ENCODE data around the gene MAGIX.

The MAGIX gene

DNA sequence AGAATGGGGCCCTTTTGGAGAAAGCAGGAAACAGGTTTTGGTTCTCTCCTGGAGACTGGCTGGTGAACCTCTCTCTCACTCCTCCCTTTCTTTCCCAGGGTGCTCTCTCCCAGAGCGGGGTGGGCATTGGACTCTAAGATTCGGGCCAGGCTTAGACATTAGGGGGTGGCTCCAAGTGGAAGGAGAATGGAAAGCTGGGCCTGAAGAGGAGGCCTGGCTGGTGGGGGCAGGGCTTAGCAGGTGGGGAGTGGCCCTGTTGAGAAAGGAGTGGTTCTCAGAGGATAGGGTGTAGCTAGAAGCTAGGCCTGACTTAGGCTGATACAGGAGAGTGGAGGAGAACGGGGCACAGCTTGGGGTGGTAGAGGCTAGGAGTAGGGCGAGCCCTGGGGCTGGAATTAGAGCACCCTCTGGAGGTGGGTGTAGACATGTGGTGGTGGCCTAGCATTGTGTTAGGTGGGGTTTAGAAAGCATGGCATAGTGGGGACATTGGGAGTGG lies 14.8 kb downstream of the MAGIX start:
- Histone ChIP-seq H3K4me3 (replicated peaks; ENCODE audit: low read depth, low read length) (no peak overlapping the region), H3K36me3 (ENCODE audit: control insufficient read depth, insufficient read depth, low read length) (peaks cover 3% of the 10 kb centered on the region), H3K27me3 (replicated peaks; ENCODE audit: control insufficient read depth, insufficient read depth, low read length) (no peaks in the 10 kb centered on the region)
- peak; percentile 16 for TF ChIP-seq CTCF (IDR thresholded peaks at IDR 0.05; ENCODE audit: insufficient read depth, low read length, poor library complexity, severe bottlenecking)
- DNase-seq (ENCODE audit: extremely low read depth, insufficient read length), result no peak

DNA sequence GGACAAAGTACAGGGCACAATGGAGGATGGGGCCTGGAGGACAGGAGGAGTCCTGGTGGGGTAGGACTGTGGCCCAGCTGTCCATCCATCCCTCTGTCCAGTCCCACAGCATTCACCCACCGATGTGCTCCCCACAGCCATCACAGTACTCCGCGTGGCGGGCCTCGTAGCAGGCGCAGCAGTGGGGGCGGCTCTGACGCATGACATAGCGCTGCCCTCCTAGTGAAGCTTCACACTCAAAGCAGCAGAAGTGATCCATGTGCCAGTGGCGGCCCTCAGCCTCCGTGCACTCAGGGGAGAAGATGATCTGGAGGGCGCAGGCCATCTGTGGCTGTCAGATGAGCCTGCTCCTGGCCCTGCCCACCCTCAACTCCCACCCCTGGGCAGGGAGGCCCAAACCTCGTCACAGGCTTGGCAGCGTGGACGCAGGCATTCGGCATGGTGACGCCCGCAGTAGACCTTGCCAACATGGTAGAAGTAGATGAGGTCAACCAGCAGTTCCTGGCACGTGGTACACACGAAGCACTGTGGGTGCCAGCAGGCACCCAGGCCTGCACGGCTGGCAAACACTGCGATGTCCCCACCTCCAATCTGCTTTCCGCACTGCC lies 15.4 kb downstream of the MAGIX start:
- Histone ChIP-seq H3K36me3 (ENCODE audit: control insufficient read depth, insufficient read depth, low read length) (peaks cover 3% of the 10 kb centered on the region), H3K27me3 (replicated peaks; ENCODE audit: control insufficient read depth, insufficient read depth, low read length) (no peaks in the 10 kb centered on the region), H3K4me3 (replicated peaks; ENCODE audit: low read depth, low read length) (no peak overlapping the region)
- TF ChIP-seq CTCF (IDR thresholded peaks at IDR 0.05; ENCODE audit: insufficient read depth, low read length, poor library complexity, severe bottlenecking), result no peak
- DNase-seq (ENCODE audit: extremely low read depth, insufficient read length), result no peak

- no peaks in the 10 kb centered on the region for H3K27me3 ChIP-seq (replicated peaks; ENCODE audit: control insufficient read depth, insufficient read depth, low read length)
- peaks cover 3% of the 10 kb centered on the region for H3K36me3 ChIP-seq (ENCODE audit: control insufficient read depth, insufficient read depth, low read length)
- no peak for DNase-seq (ENCODE audit: extremely low read depth, insufficient read length)
- H3K4me3 ChIP-seq (replicated peaks; ENCODE audit: low read depth, low read length), result no peak overlapping the region
- TF ChIP-seq CTCF (IDR thresholded peaks at IDR 0.05; ENCODE audit: insufficient read depth, low read length, poor library complexity, severe bottlenecking), result no peak
Observed at GRCh38 chrX:49178537-49178936, 16.0 kb downstream of the MAGIX start.

DNA sequence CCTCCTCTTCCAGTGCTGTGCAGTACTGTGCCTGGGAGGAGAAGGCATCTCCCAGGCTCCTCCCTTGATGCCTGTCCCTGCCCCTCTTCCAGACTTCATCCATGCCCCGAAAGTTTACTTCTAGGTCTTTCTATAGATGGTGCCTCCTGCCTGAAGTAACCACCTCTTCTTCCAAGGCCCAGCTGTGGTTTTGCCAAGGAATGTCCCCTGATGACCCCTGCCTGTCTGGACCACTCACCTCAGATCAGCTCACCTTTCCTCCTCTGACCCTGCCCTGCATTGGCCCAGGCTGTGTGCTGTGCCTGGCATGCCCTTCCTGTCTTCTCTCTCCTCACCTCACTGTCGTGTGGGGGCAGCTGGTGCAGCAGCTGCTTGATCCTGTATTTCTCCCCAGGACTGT lies 16.8 kb downstream of the MAGIX start:
- Histone ChIP-seq H3K27me3 (replicated peaks; ENCODE audit: control insufficient read depth, insufficient read depth, low read length) (no peaks in the 10 kb centered on the region), H3K4me3 (replicated peaks; ENCODE audit: low read depth, low read length) (no peak overlapping the region), H3K36me3 (ENCODE audit: control insufficient read depth, insufficient read depth, low read length) (peaks cover 3% of the 10 kb centered on the region)
- DNase-seq (ENCODE audit: extremely low read depth, insufficient read length), result no peak
- no peak for TF ChIP-seq CTCF (IDR thresholded peaks at IDR 0.05; ENCODE audit: insufficient read depth, low read length, poor library complexity, severe bottlenecking)

GRCh38 chrX:49183701-49184281 lies 21.2 kb downstream of the MAGIX start:
- TF ChIP-seq CTCF (IDR thresholded peaks at IDR 0.05; ENCODE audit: insufficient read depth, low read length, poor library complexity, severe bottlenecking), result no peak
- H3K27me3 ChIP-seq (replicated peaks; ENCODE audit: control insufficient read depth, insufficient read depth, low read length), result no peaks in the 10 kb centered on the region
- H3K4me3 ChIP-seq (replicated peaks; ENCODE audit: low read depth, low read length), result no peak overlapping the region
- no peak for DNase-seq (ENCODE audit: extremely low read depth, insufficient read length)
- no peaks in the 10 kb centered on the region; the same call in 1 of the 2 replicates for H3K36me3 ChIP-seq (ENCODE audit: control insufficient read depth, insufficient read depth, low read length)
